HG03039 (cell line): Measurements from ENCODE around the gene TCIRG1.

ENCODE experiments used
- ATAC-seq: cut with Tn5 transposase; IDR thresholded peaks from one replicate; pipeline ENCODE4 v1.9.1; 2021; ENCODE audit warnings: mild to moderate bottlenecking, moderate library complexity; ENCODE audit not compliant: unreplicated experiment

TCIRG1 gene

GRCh38 chr11:68004551-68005335 lies 34.1 kb upstream of the TCIRG1 start:
- ATAC-seq = no peak

- no peak for ATAC-seq
Observed at GRCh38 chr11:68006606-68007166, 32.1 kb upstream of the TCIRG1 start.

GRCh38 chr11:68007498-68008380 lies 31.1 kb upstream of the TCIRG1 start:
- no peak for ATAC-seq

- ATAC-seq = no peak
Observed at GRCh38 chr11:68008381-68009337, 30.2 kb upstream of the TCIRG1 start.

- no peak for ATAC-seq
Observed at GRCh38 chr11:68009391-68010089, 29.3 kb upstream of the TCIRG1 start.

GRCh38 chr11:68010090-68011041 lies 28.5 kb upstream of the TCIRG1 start, which contains the start of gene ALDH3B1:
Gene ALDH3B1, plus strand, starts transcription at chr11:68010327. Its CDS starts 4,971 bp downstream, at chr11:68015298.
- ATAC-seq = no peak

GRCh38 chr11:68011051-68011943 lies 27.5 kb upstream of the TCIRG1 start:
- no peak for ATAC-seq

GRCh38 chr11:68012044-68012842 lies 26.6 kb upstream of the TCIRG1 start:
- ATAC-seq = no peak

GRCh38 chr11:68012843-68013610 lies 25.8 kb upstream of the TCIRG1 start:
- ATAC-seq = no peak

- no peak for ATAC-seq
Observed at GRCh38 chr11:68013611-68014156, 25.1 kb upstream of the TCIRG1 start.

- no peak for ATAC-seq
Observed at GRCh38 chr11:68014157-68014946, 24.5 kb upstream of the TCIRG1 start.

- no peak for ATAC-seq
Observed at GRCh38 chr11:68014947-68015447, 23.8 kb upstream of the TCIRG1 start.

GRCh38 chr11:68015467-68015866 lies 23.4 kb upstream of the TCIRG1 start:
- no peak for ATAC-seq

GRCh38 chr11:68016161-68016903 lies 22.5 kb upstream of the TCIRG1 start:
- ATAC-seq = no peak
